Activated CD4-positive, alpha-beta T cell treated with anti-CD3 and anti-CD28 coated beads, Interleukin-2, amount 50 U/mL, for 48 hours (primary cell): Measurements from ENCODE around the gene ANKRD9.
"Not testable (repeated sequence)": the region's sequence is repeated elsewhere in the genome, so short reads cannot be mapped to it uniquely, and the experiment has no call there.

Source experiments
- DNase-seq, 2 experiments: peaks; one replicate each; pipeline ENCODE4 v3.0.0-alpha.2; 2020

ANKRD9 gene

GRCh38 chr14:102538602-102539543 lies 29.3 kb upstream of the ANKRD9 start:
- no peak for DNase-seq

- DNase-seq: no peak
Measured at GRCh38 chr14:102537981-102538601, 28.5 kb upstream of the ANKRD9 start.

- no peak for DNase-seq
Measured at GRCh38 chr14:102532204-102532658, 22.7 kb upstream of the ANKRD9 start.

- no peak for DNase-seq
Measured at GRCh38 chr14:102530828-102531478, 21.4 kb upstream of the ANKRD9 start.

GRCh38 chr14:102528431-102529170 lies 19.0 kb upstream of the ANKRD9 start:
- no peak for DNase-seq

GRCh38 chr14:102525929-102526497 lies 16.4 kb upstream of the ANKRD9 start:
- no peak for DNase-seq

- DNase-seq: no peak
Measured at GRCh38 chr14:102525219-102525928, 15.8 kb upstream of the ANKRD9 start.

GRCh38 chr14:102524451-102525218 lies 15.1 kb upstream of the ANKRD9 start:
- peak; percentile 98 for DNase-seq

GRCh38 chr14:102523569-102524450 lies 14.2 kb upstream of the ANKRD9 start:
- DNase-seq: no peak

- DNase-seq: no peak
Measured at GRCh38 chr14:102523200-102523568, 13.6 kb upstream of the ANKRD9 start.

GRCh38 chr14:102519709-102520108 lies 10.1 kb upstream of the ANKRD9 start:
- not testable (repeated sequence) for DNase-seq

GRCh38 chr14:102518063-102518648 lies 8.6 kb upstream of the ANKRD9 start:
- DNase-seq: no peak

- DNase-seq: no peak
Measured at GRCh38 chr14:102517392-102518062, 8.0 kb upstream of the ANKRD9 start.

GRCh38 chr14:102516531-102517391 lies 7.2 kb upstream of the ANKRD9 start:
- DNase-seq: peak; percentile 65 to 69

- no peak for DNase-seq
Measured at GRCh38 chr14:102514987-102515733, 5.6 kb upstream of the ANKRD9 start.

- DNase-seq: no peak
Measured at GRCh38 chr14:102513899-102514772, 4.6 kb upstream of the ANKRD9 start.
